HG03196 (cell line): ENCODE results near the gene TTLL7.
"Not testable (repeated sequence)": the region's sequence is repeated elsewhere in the genome, so short reads cannot be mapped to it uniquely, and the experiment has no call there.

Experiments
- ATAC-seq: cut with Tn5 transposase; IDR thresholded peaks from one replicate; pipeline ENCODE4 v1.9.1; 2021; ENCODE audit not compliant: unreplicated experiment

TTLL7 gene

DNA sequence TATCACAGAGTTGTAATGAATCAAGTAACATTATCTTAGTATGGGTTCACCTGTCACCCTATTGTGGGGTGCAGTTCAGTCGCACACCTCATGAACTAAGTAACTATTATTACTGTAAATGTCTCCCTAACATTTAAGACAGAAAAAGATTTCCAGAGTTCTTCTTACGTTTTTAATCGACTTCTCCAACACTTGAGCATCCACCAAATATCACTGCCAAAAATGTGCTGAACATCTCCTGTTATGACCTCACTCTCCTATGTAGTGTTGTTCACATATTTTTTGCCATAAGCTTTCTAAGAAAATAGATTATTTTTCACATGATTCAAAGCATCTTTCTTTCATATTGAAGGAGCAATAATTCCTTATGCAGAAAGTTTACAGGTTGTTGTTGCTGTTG is 1.3 kb downstream of the TTLL7 start:
- ATAC-seq, result no peak

DNA sequence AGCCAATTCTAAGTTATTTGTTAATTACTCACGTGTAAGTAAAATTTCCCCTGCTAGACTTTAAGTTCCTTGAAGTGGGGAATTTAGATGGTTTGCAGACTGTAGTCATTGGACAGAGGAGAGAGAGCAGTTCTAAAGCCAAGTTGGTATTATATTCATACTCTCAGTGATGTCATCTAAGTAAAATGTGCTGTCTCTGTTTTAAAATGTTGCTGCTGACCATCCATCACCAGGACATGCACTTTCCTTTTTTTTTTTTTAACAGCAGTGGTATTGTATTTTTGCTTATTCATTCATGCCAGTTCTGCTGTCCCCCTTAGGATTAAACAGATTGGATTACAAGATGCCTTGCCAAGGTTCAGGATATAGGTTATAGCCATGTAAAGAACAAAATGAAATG is 2.3 kb downstream of the TTLL7 start:
- no peak for ATAC-seq

DNA sequence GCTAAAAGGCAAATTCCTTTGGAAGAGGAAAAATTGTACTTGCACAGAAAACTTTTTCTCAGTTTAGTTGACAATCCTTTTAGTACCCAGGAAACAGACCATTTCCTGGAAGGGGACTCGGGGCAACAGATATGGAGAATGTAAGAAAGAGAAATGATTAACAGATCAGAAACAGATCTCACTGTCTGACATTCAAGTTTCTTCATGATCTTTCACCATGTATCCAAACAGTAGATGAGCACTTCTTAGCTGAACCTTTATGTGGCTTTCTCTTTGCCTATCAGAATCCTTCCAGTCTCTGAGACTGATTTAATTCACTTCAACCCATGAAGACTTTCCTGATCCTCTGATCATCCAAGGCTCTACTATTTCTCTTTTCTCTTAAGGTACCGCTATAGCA is 2.7 kb downstream of the TTLL7 start:
- ATAC-seq, result no peak

DNA sequence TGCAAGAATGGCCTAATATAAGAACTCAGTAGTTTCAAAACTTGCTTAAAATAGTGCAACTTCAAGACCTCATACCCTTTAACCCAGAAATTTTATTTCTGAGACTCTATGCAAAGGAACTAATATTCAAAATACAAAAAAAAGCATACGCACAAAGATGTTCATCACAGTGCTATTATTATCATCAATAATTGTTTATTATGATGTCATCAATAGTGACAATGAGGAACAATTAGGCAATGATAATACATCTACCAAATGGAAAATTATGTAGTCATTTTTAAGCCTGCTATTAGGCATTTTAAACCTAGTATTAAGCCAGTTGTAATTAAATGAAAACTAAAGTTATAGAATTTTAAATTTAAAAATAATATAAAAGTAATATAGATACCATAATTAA is 3.3 kb downstream of the TTLL7 start:
- ATAC-seq, result no peak

DNA sequence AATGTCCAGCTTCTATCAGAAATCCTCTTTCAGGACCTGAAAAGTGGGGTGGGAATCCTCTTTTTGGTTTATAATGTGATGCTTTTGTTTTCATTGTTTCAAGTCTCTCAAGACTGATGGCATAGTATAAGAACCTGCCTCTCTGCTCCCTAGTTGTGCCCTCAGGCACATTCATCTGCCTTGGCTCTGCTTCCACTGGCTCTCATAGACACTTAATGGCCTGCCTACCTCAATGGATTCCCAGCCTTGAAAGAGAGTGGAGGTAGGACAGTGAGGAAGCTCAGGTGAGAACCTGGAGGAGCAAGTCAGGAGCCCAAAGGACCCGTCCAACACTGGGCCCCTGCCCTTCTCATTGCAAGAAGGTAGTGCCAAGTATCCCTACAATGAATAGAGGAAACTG is 4.8 kb downstream of the TTLL7 start:
- ATAC-seq, result no peak

DNA sequence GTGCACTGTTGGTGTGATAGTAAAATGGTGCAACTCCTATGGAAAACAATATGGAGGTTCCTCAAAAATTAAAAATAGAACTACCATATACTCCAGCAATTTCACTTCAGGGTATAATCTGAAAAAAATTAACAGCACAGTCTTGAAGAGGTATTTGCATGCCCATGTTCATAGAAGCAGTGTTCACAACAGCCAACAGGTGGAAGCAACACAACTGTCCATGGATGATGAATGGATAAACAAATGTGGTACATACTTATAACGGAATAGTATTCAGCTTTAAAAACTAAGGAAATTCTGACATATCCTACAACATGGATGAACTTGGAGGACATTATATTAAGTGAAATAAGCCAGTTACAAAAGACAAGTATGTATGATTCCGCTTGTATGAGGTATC is 8.2 kb downstream of the TTLL7 start:
- no peak for ATAC-seq

DNA sequence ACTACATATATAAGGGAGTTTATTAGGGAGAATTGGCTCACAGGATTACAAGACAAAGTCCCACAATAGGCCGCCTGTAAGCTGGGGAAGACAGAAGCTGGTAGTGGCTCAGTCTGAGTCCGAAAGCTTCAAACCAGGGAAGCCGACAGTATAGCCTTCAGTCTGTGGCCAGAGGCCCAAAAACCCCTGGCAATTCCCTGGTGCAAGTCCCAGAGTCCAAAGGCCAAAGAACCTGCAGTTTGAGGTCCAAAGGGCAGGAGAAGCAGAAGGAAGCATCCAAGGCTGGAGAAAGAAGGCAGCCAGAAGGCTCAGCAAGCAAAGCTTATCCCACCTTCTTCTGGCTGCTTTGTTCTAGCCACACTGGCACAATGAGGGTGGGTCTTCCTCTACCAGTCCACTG is 13.9 kb downstream of the TTLL7 start:
- no peak for ATAC-seq

DNA sequence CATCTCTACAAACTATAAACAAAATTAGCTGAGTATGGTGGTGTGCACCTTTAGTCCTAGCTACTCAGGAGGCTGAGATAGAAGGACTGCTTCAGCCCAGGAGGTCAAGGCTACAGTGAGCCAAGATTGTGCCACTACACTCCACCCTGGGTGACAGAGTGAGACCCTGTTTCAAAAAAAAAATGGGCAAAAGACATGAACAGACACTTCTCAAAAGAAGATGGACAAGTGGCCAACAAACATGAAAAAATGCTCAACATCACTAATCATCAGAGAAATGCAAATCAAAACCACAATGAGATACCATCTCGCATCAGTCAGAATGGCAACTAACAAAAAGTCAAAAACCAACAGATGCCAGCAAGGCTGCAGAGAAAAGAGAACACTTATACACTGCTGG is 15.0 kb downstream of the TTLL7 start:
- not testable (repeated sequence) for ATAC-seq

DNA sequence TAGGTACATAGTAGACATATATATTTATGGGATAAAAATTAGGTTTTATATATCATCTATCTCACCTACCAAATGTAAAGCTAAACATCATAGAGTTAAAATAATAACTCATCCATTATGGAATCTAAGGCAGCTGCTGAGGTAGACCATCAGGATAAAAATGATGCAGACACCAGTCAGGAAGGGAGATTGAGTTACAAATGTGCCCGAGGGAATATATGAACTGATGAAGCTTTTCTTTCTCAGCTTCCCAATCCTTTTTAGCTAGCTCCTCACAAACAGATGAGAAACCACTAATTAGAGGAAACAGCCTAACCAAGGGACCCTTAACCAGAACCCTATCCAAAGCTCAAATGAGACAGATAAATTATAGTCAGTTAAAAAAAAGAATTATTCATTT is 20.9 kb downstream of the TTLL7 start:
- ATAC-seq, result no peak

DNA sequence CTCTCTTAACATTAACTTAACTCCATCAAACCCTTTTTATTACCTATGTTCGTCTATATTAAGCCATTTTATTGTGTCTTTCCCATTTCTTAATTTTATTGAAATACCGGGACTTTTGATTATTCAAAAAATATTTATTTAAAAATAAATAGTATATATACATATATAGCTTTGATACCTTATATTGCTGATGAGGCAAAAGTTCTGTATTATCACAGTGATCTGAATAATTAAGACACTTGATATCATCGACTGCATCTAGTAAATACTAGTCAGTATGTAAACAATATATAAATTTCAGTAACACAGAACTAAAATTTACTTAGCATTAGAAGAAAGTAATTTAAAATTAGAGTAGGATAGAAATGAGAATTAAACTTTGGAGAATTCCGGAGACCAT is 22.0 kb downstream of the TTLL7 start:
- ATAC-seq, result no peak

DNA sequence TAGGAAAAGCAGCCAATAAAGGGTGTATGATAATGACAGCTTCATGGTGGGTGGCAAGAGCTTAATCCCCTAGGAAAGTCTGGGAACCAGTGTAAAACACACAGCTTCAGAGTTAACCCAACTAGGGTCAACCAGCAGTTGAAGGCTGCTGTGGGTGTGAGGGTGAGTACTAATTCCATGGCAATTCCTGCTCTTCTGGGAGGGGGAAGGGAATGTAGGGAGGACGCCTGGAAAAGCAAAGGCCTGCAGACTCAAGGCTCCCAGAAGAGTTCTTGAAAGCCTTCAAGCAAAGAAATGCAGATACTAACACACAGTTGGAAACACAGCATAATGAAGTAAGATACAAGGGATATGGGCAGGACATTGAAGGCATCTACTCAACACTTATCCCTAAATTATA is 28.1 kb downstream of the TTLL7 start:
- no peak for ATAC-seq

DNA sequence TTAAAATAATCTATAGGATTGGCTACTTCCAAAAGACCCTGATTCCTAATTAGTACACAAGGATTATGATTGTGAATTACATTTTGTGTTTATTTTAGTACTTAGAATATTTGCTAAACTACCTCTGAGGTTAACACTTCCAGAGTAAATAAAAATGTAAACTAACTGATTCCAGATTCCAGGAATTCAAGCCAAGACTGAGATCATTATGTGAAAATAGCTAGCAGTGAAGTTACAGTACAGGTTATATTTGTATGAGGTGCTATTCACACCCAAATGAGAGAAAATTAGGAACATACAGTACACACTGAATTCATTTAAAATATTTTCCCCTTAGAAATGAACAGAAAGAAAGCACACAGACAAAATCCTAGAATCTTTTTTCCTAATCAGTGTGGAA is 28.8 kb downstream of the TTLL7 start:
- no peak for ATAC-seq

DNA sequence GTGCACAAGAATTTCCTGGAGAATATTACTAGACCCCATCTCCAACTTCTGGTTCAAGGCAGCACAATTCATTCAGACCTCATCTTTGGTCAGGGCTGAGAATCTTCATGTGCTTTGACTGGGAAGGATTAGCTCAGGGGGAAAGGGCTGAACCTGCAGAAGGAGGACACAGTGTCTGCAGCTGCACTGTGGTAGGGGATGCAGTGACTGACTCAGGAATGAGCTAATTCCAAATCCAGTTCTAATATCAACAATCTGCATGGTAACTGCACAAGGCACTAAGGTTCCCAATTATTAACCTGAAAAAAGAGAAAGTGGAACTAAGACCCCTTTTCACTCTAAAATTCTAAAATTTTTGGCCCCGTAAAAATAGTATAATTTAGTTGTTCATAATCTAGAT is 31.6 kb downstream of the TTLL7 start:
- ATAC-seq, result no peak

DNA sequence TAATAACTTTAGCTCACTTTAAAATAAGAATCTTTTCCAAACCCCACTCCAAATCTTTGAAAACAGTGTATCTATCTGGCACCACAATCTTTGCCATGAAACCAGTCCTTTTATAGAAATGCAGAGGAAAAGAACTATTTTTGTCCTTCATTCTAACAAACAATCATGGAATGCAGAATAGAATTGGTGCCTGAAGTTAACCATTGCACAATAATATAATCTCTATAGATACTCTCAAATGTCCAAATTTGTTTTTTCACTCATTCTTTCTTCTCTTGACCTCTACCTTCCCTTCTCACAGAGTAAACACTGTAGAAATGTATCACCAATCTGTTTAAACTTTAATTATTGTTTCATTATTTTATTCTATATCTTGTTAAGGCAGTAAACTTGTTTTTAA is 34.8 kb downstream of the TTLL7 start:
- no peak for ATAC-seq

DNA sequence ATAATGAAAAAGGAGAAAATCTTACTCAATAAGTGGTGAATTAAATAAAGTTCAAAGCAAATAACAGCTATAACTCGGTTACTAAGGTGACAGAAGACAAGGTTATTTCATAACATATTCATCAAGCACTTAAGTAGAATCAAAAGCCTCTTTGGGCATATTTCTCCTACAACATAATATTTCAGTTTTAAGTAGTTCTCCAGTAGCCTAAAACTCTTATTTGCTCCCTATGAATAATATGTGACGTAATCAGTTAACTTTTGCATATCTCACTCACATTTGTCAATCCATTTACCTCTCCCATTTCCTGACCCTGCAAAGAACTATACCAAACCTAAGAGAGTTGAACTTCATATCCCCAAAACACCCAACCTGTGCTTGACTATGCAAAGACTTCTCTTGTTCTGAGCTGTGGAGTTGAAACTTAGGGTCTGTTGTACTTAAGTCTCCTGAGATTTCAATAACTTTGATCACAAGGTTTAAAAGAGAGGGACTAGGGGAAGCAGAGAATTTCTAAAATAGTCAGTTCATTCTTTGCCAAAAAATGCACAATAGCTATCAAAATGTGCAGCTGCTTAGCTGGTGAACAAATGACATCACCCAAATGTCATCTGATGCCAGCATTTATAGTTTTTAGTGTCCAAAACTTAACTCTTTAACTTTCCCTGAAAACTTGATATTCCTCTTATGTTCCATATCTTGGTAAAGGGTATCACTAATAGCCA is 37.2 kb downstream of the TTLL7 start:
- no peak for ATAC-seq

DNA sequence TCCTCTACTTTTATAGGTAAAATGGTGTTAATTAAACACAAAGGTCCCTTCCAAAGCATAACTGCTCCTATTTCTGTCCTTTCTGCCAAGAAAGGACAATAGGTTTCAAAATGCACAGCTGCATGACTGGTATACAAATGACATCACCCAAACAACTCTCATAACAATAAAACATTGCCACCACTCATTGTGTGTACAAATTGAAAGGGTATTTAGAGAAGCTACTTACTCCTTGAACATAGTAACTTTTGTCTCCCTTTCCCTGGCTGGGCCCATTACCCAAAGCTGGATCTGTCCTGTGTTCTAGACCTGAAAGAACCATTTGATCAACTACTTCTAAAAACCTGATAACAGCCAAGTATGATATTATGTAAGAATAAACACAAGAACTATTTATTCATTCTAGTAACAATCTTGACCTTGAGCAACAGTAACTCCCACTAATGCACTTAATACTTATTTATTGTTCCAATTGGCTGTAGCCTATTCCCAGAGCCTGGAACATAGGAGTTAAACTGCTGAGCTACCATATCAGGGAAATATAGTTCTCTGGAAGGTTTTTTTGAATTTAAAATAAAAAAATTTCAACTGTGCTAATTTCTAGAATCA is 38.2 kb downstream of the TTLL7 start:
- no peak for ATAC-seq

DNA sequence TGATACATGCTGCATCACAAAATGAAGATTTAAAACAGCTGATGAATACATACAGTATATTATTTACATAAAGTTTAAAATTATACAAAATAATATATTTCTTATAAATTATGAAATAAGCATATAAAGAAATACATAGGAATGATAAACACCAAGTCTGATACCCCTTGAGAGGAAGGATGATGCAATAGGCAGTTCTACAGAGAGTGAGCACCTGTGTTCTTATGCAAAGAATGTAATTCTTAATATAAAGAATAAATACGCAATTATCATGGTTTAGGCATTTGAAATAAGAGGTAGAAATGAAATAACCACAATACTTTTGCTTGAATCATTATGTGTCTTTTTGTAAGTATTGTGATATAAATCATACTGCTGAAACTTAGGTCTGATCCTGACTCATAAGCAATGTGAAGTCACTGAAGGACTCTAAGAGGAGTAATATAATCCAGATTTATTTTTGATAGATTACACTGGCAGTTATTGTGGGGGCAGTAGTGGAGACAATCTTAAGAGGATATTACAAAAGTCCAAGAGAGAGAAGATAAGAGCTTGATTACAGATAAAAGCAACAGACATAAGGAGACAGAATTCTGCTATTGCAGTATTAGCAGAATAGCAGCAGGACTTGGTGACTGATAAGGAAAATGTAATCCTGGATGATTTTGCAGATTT is 39.0 kb downstream of the TTLL7 start:
- ATAC-seq, result no peak

DNA sequence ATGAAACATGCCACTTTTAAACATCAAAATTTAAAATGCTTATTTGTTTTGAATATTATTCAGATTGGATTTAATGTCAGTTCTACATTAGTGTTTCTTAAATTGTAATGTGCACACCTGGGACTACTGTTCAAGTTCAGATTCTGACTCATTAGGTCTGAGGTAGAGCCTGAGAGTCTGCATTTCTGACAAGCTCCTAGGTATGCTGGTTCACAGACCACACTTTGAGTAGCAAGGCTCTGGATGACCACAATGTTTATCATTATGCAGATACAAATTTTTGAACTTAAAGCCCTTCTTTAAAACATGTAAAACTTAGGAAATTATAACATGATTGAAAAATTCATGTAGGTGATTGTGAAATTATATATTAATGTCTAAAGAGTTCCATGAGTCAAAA is 40.2 kb downstream of the TTLL7 start:
- no peak for ATAC-seq

DNA sequence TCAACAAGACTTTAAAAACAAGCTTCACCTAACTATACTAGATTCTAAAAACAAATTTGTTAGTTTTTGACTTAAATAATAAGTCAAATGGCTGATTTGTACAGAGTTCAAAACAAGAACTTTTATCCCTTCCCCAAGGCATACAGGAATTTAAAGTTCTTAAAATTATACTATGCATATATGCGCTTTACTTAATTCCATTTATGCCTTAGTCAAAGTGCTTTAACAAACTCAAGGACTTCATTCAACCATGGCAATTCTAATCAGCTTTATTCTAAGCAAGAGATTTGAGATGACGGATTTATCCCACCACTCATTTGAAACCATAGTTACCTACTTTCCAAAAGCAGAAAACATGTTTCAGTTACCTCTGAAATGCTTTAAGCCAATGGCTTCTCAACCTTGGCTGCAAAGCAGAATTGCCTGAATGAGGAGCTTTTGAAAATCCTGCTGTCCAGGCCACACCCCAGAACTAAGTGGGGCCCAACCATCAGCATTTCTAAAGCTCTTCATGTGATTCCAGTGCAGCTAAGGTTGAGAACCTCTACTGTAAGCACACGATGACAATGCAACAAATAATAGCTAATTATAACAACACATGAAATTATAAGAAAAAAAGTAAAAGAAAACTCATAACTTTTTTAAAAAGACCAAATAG is 44.6 kb downstream of the TTLL7 start:
- no peak for ATAC-seq

DNA sequence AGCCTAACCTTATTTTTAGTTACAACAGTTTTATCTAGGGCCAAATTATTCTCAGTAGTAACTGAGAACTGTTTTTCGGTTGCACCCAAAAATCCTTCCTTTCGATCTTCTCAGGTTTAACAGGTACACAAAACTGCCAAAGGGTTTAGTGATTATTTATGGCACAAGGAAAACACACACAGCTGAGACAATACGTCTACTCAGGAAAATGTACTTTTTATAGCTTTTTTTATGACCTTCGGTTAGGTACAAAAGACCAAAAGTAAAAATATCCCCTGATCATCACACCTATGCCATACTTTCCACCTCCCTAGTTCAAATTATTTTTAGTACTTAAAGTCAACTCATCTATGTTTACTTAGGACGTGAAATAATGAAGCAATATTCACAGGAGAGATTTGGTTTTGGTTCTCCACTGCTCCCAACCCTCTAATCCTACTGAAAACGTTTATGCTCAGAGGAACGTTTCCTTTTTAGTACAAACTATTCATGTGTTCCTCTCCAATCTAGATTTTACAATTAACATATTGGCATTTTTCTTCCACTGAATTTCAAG is 48.7 kb downstream of the TTLL7 start:
- ATAC-seq, result no peak

DNA sequence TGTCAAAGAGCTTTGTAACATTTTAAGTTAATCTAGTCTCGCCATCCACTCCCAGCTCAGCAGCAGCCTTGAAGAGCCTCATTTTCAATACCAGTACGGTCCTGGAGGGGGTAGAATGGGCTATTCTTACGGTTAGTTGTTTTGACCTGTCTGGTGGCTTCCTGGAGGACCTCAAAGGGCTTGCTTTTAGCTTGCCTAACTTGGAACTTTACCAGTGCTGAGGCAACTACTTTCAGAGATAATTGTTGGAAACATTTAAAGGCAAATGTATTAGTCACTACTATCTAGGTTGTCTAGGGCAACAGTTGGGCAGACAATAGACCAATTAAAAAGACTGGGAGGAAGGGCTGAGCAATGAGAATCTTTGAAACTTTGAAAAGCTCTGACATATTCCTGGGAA is 56.0 kb downstream of the TTLL7 start:
- ATAC-seq, result no peak

DNA sequence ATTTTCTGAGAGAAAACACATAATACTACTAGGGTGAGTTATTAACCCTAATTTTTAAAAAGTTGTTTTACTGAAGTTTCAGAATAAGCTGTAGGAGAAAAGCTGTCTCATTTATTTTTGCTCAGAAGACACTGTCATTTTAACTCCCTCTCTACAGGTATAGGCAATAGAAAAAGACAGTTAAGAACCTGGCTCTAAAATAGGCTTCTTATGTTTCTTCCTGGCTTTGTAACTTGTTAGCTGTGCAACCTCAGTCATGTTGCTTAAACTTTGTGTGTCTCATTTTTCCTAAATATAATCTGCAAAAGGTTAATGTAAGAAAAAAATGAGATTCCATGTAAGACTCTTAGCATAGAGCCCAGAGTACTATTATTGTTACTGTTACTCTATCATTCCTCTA is 64.4 kb downstream of the TTLL7 start:
- no peak for ATAC-seq
